Left ventricle myocardium superior (tissue), 1 donor: ENCODE data around the gene FSD1L. TPM values are rescaled to one million over a fixed set of nuclear protein-coding genes. Genes with fewer than 3 reads are reported as not detected.
"Not testable (repeated sequence)": the region's sequence is repeated elsewhere in the genome, so short reads cannot be mapped to it uniquely, and the experiment has no call there.

Experiments
- ATAC-seq: fragments of 200-7000 bp; cut with Tn5 transposase; one replicate; pipeline ENCODE4 v1.9.1; 2020; ENCODE audit warnings: mild to moderate bottlenecking, moderate library complexity
- DNase-seq: peaks from one replicate; pipeline ENCODE4 v3.0.0-alpha.2; 2020
- intact Hi-C: fragments of 100-400 bp; cut with micrococcal nuclease; formaldehyde crosslinking; loops from one replicate; pipeline ENCODE4 v1.11.0; 2022
- total RNA-seq: library from RNA; stranded (reverse); fragmentation: NEBNext Ultra II Directional; extraction: Animal tissue kit (Norgen Biotek cat#: 25700); gene quantifications from one replicate; pipeline ENCODE4 v1.2.1, GENCODE V29; 2021
- donor health status: DM: no; HTN: yes; CAD: no; lungs with severe emphysema.

Gene FSD1L
- total RNA-seq, 1 donor from 2014 or later: 4.8 TPM

GRCh38 chr9:105520992-105521391, 73.2 kb downstream of the FSD1L start:
- intact Hi-C loops: not testable (repeated sequence)
- peak; percentile 30 for ATAC-seq

GRCh38 chr9:105522618-105523385, 75.0 kb downstream of the FSD1L start:
- ATAC-seq, DNase-seq, intact Hi-C loops: not testable (repeated sequence)

More at GRCh38 chr9:105520992-105521391, 73.2 kb downstream of the FSD1L start:
- not testable (repeated sequence) for DNase-seq

GRCh38 chr9:105531530-105531929, 83.7 kb downstream of the FSD1L start:
- intact Hi-C loops: no loop called here
- DNase-seq: no peak
- ATAC-seq: no peak

GRCh38 chr9:105535920-105536668, 88.3 kb downstream of the FSD1L start:
- intact Hi-C loops: no loop called here
- DNase-seq (no peak), ATAC-seq (no peak)

- DNase-seq (no peak), ATAC-seq (no peak)
- intact Hi-C loops: no loop called here
These were observed 91.6 kb downstream of the FSD1L start for GRCh38 chr9:105539452-105539851.

- ATAC-seq: no peak
- intact Hi-C loops: no loop called here
These were observed 94.0 kb downstream of the FSD1L start for GRCh38 chr9:105541838-105542237.

GRCh38 chr9:105554042-105554441, 106.2 kb downstream of the FSD1L start:
- DNase-seq: peak; percentile 26
- intact Hi-C loops: no loop called here
- peak; percentile 13 for ATAC-seq

More at GRCh38 chr9:105541838-105542237, 94.0 kb downstream of the FSD1L start:
- no peak for DNase-seq

GRCh38 chr9:105557804-105558610, 110.2 kb downstream of the FSD1L start, which contains the start of gene FKTN:
TSS of gene FKTN (plus strand) at chr9:105558131. CDS start at chr9:105575033, 16,902 bp downstream.
- ATAC-seq (peak; percentile 97), DNase-seq (peak; percentile 94)
- intact Hi-C loops: no loop called here

GRCh38 chr9:105572455-105572854, 124.6 kb downstream of the FSD1L start:
- intact Hi-C loops: no loop called here
- no peak for ATAC-seq
- DNase-seq: no peak

GRCh38 chr9:105579952-105580351, 132.1 kb downstream of the FSD1L start:
- ATAC-seq, DNase-seq, intact Hi-C loops: not testable (repeated sequence)

GRCh38 chr9:105581550-105581949, 133.7 kb downstream of the FSD1L start:
- DNase-seq, intact Hi-C loops, ATAC-seq: not testable (repeated sequence)

GRCh38 chr9:105593145-105593544, 145.3 kb downstream of the FSD1L start:
- DNase-seq (no peak), ATAC-seq (no peak)
- intact Hi-C loops: no loop called here

Other genes starting within 250 kb of the FSD1L start
- 14.3 TPM for gene SLC44A1, start 203.4 kb upstream of the FSD1L start, total RNA-seq
- 8.8 TPM for gene FKTN, start 110.1 kb downstream of the FSD1L start, total RNA-seq
- gene TAL2, start 214.4 kb downstream of the FSD1L start, total RNA-seq: not detected
- 62.9 TPM for gene TMEM38B, start 246.5 kb downstream of the FSD1L start, total RNA-seq